K562 (cell line): ENCODE measurements around the gene MLH3.

ENCODE experiments used
- FOS ChIP-seq: IDR thresholded peaks from 3 replicates; pipeline ENCODE4 v1.6.1; 2011; ENCODE audit not compliant: insufficient read length; ENCODE audit errors: extremely low read depth
- POLR2A ChIP-seq: fragments of 450-650 bp; conservative IDR thresholded peaks from 2 replicates; pipeline ENCODE4 v1.6.1; 2016
- SRSF1 ChIP-seq: fragments of 200-400 bp; formaldehyde crosslinking; IDR thresholded peaks from 2 replicates; pipeline ENCODE4 v1.6.1; 2017; ENCODE audit warnings: mild to moderate bottlenecking, low read depth, low read length, moderate library complexity
- SRSF3 ChIP-seq: fragments of 200-400 bp; formaldehyde crosslinking; IDR thresholded peaks from 2 replicates; pipeline ENCODE4 v1.6.1; 2016; ENCODE audit warnings: mild to moderate bottlenecking, low read length, moderate library complexity; ENCODE audit not compliant: insufficient read depth
- STAT5A ChIP-seq: IDR thresholded peaks from 2 replicates; pipeline ENCODE4 v1.6.1; 2012; ENCODE audit warnings: low read length, inconsistent platforms, borderline replicate concordance
- SUPT5H ChIP-seq: fragments of 450-650 bp; IDR thresholded peaks from 2 replicates; pipeline ENCODE4 v1.6.1; 2016
- ZZZ3 ChIP-seq: fragments of 450-650 bp; IDR thresholded peaks from 2 replicates; pipeline ENCODE4 v1.6.1; 2016; ENCODE audit warnings: antibody characterized with exemption, mild to moderate bottlenecking, moderate library complexity

GRCh38 chr14:75041613-75042012 lies 9.7 kb downstream of the MLH3 start:
- TF ChIP-seq FOS (no peak), SRSF1 (no peak), SRSF3 (no peak), ZZZ3 (no peak), SUPT5H (no peak), POLR2A (no peak), STAT5A (no peak)
